Epithelial cell of proximal tubule (primary cell): ENCODE measurements around the gene RGL3. TPM values are rescaled to one million over a fixed set of nuclear protein-coding genes. Genes with fewer than 3 reads are reported as not detected.
"Not testable (repeated sequence)": the region's sequence is repeated elsewhere in the genome, so short reads cannot be mapped to it uniquely, and the experiment has no call there.

ENCODE experiments used
- DNase-seq: peaks from one replicate; pipeline ENCODE4 v3.0.0-alpha.2; 2011; ENCODE audit warnings: low read depth
- H3K4me3 ChIP-seq: 2 replicates; pipeline ENCODE4 v1.5.1; 2011; ENCODE audit warnings: low read depth, mild to moderate bottlenecking, low read length
- total RNA-seq: library from RNA; depleted of rRNA; stranded (reverse); fragments of >200 nt; gene quantifications from 2 replicates; pipeline ENCODE4 v1.2.3, GENCODE V29; 2015
- TF ChIP-seq, protein P1 (sequence below): conservative IDR thresholded peaks from 2 replicates; pipeline ENCODE4 v1.5.1; 2012; ENCODE audit warnings: low read depth, mild to moderate bottlenecking, low read length

Gene RGL3
- total RNA-seq, 1 donor from 2014 or later = 19.0 TPM

DNA sequence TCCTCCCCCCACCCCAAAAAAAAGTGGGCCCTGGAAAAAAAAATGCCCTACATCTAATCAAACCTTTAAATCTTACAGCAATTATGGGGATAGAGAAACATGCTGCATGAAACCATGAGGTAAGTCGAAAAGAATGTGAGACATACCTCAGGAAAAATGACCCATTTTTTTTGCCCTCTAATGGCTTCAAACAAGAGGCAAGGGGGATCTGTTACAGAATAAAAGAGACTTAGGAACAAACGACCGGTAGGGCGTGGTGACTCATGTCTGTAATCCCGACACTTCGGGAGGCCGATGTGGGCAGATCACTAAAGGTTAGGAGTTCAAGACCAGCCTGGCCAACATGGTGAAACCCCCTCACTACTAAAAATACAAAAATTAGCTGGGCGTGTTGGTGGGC lies 8.4 kb downstream of the RGL3 start:
- TF ChIP-seq, protein P1, sequence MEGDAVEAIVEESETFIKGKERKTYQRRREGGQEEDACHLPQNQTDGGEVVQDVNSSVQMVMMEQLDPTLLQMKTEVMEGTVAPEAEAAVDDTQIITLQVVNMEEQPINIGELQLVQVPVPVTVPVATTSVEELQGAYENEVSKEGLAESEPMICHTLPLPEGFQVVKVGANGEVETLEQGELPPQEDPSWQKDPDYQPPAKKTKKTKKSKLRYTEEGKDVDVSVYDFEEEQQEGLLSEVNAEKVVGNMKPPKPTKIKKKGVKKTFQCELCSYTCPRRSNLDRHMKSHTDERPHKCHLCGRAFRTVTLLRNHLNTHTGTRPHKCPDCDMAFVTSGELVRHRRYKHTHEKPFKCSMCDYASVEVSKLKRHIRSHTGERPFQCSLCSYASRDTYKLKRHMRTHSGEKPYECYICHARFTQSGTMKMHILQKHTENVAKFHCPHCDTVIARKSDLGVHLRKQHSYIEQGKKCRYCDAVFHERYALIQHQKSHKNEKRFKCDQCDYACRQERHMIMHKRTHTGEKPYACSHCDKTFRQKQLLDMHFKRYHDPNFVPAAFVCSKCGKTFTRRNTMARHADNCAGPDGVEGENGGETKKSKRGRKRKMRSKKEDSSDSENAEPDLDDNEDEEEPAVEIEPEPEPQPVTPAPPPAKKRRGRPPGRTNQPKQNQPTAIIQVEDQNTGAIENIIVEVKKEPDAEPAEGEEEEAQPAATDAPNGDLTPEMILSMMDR = no peak
- H3K4me3 ChIP-seq = no peak overlapping the region
- DNase-seq = peak; percentile 13

DNA sequence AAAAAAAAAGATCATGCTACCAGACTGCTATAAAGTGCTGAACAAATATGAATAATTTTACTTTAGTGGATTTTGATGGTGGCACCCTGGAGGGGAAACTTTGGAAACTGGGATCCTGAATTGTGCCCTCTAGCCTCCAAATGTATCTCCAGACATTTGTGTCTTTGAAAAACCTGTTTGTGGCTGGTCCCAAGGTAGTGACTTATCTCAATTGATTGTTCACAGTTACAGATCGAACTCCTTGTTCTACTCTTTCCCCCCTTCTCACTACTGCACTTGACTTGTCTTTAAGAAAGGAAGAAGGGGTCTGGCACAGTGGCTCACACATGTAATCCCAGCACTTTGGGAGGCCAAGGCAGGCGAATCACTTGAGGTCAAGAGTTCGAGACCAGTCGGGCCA lies 10.5 kb downstream of the RGL3 start:
- TF ChIP-seq, protein P1 = no peak
- no peak for DNase-seq
- H3K4me3 ChIP-seq = no peak overlapping the region

DNA sequence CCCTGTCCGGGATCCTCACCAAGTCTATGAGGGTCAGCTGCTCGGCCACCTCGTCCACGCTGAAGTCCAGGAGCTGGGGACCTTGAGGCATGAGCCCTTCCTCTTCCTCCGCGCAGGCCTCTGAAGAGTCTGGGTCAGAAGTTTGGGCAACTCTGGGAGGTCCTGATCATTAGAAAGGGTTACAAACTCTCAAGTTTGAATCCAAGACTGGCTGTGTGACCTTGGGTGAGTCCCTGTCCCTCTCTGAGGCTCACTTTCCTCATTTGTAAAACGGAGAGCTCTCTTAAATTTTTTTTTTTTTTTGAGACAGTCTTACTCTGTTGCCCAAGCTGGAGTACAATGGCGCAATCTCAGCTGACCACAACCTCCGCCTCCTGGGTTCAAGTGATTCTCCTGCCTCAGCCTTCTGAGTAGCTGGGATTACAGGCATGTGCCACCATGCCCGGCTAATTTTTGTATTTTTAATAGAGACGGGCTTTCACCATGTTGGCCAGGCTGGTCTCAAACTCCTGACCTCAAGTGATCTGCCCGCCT lies 12.3 kb downstream of the RGL3 start:
- DNase-seq = not testable (repeated sequence)

DNA sequence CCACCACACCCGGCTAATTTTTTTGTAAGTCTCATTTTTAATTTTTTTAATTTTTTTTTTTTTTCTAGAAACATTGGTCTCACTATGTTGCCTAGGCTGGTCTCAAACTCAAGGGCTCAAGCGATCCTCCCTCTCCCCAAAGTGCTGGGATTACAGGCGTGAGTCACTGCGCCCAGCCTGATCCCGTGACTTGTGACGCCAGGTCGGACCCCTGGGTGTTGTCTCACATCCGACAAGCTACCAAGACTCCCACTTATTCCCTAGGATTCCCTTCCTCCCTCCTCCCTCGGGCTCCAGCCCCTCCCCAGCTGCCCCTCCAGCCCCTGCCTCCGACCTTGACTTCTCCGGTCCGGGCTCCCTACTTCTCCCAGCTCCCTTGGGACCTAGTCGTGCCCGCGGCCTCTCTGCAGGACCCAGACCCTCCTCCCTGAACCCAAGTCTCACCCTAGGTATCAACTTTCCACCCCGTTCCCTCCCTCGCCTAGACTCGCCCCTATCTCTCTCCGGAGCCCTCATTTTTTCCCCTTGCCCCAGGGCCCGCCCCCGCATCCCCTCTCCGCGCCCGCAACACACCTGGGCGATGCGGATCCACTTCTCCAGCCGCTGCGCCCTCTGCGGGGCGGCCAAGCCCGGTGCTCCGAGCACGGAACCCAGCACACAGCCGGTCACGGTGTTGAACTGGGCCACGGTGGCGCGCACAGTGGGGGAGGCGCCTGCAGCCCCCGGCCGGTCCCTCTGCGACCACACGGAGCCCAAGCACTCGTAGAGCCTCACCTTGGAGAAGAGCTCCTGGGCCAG lies 13.1 kb downstream of the RGL3 start:
- no peak for DNase-seq
- TF ChIP-seq, protein P1 = no peak
- H3K4me3 ChIP-seq = no peak overlapping the region

More for the DNA sequence above, 12.3 kb downstream of the RGL3 start:
- not testable (repeated sequence) for H3K4me3 ChIP-seq

DNA sequence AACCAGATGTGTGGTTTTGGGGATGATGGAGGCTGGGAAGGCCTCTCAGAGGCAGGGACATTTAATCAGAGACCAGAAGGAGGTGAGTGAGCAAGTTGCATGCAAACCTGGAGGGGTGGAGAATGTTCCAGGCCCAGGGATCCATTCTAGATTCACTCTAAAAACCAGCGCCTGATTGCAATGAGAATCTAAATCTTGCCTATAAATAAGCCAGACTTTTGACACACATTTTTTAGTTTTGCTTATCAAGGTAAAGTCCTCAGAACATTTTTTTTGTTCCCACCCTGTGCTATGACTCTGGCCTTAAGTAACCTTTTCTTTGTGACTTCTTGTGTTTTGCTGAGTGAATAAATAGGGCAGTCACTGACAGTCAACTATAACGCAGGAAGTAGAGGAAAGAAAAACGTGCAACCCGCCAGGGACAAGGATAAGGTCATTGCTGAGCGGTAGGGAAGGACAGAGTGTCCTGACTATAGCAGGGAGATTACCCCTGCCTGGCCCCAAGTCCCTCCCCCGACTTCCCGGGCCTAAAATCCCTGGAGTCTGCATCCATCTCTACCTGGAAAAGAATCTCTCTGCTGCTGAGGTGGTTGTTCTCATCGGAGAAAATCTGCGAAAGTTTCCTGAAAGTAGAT lies 14.4 kb downstream of the RGL3 start:
- TF ChIP-seq, protein P1 = no peak
- no peak for DNase-seq
- H3K4me3 ChIP-seq = no peak overlapping the region

DNA sequence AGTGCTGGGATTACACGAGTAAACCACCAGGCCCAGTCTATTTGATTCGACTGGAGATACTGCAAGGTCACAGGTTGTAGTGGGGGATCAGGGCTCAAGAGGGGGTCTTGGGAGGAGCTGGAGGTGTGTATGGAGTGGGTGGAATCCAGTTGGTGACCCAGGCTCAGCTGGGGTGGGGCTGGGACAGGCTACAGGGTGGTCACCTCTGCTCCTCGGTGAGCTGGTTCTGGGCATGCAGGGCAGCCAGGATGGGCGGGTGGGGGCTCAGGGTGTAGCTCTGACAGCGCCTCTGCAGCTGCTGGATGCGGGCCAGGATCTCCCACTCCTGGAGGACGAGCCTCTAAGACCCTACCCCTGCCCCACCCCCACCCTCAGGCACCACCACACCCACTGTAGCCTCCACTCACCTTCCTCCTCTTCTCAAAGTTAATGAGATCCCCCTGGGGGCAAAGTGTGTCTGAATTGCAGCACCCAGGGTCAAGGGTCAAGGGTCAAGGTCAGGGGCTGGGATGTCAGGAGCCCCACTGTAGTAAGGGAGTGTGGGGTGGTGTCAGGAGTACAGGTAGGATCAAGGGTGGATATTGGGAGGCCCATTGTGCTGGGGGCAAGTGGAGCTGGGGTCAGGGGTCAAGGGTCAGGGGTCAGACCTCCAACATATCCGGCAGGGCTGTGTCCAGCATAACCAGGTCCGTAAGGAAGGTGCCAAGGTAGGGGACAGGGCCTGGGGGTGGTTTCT lies 17.1 kb downstream of the RGL3 start:
- TF ChIP-seq, protein P1 = no peak
- no peak for DNase-seq
- no peak overlapping the region for H3K4me3 ChIP-seq

DNA sequence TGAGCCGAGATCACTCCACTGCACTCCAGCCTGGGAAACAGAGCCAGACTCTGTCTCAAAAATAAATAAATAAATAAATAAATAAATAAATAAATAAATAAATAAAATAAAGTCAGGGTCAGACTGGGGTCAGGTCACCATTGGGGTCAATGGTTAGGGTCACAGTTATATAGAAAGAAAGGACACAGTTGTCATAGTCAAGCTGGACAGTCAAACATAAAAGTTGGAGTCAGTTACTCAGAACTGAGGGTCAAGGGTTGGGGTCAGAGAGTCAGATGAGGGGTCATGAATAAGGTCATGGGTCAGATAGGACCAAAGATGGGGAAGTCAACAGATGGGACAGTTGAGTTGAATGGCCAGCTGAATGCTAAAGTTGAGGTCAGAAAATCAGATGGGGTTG lies 18.3 kb downstream of the RGL3 start:
- H3K4me3 ChIP-seq = no peak overlapping the region
- DNase-seq = no peak
- TF ChIP-seq, protein P1 = no peak
